GM18507 (cell line): ENCODE results near the gene RHBDD1.
A peak's percentile ranks its signal among the peaks of the same experiment; 100 is the strongest.

Experiments used
- DNase-seq: peaks from one replicate; pipeline ENCODE4 v3.0.0; 2011; ENCODE audit warnings: low read depth; ENCODE audit not compliant: insufficient read length; ENCODE audit errors: extremely low spot score
- FAIRE-seq: peaks from 2 replicates; lab custom pipeline; 2011; peaks lifted over from hg19 to GRCh38; lab: Jason Lieb, UNC

RHBDD1 gene, protein sequence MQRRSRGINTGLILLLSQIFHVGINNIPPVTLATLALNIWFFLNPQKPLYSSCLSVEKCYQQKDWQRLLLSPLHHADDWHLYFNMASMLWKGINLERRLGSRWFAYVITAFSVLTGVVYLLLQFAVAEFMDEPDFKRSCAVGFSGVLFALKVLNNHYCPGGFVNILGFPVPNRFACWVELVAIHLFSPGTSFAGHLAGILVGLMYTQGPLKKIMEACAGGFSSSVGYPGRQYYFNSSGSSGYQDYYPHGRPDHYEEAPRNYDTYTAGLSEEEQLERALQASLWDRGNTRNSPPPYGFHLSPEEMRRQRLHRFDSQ

DNA sequence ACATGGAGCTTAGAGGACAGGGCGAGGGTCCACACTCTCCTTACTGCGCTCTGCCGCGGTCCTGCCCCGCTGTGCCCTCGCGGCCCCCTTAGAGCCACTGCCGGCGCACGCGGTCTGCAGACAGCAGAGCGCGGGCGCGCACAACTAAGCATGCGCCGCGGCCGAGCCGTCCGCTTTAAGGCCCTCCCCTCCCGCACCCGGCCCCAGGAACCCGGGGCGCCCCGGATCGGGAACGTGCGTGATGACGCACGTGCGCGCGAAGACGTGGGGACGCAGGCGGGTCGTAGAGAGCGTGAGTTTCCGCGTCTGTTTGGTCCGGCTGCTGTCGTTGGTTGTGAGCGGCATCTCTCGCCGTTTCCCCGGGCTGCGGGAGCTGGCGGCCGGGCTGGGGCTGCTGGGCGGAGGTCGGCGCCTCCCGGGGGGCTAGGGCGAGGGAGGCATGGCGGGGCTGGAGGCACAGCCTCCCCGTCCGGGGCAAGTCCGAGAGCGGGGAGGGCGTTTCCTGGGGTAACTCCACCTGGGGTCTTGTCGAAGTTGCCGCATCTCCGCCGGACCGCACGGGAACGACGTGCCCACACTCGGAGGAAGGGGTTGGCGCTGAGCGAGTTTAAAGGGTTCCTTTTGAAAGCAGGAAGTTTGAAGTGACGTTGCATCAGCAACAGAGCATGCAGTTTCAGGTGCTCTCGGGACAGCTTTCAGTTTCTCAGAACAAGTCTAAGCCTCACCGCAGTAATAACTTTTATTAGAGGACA lies at the start of gene RHBDD1:
Gene RHBDD1 (plus strand): TSS at position 259 of the 752 bp plus-strand sequence. CDS start 28,640 bp downstream, outside the sequence.
- FAIRE-seq, result peak; percentile 99
- peak; percentile 75 for DNase-seq

DNA sequence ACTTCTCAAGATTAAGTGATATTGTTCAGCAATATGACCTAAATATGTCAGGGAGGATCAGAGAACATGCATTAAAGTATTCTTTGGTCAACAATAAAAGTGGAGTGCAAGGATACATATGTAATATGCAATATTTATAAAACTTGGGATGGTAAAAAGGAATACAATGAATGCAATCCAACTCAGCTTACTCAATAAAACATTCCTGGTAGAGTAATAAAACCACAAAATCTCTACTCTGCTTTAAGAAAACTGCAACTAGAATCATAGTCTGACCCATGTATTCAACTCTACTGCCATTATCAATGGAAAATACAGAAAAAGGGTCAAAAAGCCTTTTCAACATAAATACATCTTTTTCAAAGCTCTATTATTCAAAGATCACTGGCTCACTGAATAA lies 47.8 kb upstream of the RHBDD1 start:
- FAIRE-seq (no peak), DNase-seq (no peak)

DNA sequence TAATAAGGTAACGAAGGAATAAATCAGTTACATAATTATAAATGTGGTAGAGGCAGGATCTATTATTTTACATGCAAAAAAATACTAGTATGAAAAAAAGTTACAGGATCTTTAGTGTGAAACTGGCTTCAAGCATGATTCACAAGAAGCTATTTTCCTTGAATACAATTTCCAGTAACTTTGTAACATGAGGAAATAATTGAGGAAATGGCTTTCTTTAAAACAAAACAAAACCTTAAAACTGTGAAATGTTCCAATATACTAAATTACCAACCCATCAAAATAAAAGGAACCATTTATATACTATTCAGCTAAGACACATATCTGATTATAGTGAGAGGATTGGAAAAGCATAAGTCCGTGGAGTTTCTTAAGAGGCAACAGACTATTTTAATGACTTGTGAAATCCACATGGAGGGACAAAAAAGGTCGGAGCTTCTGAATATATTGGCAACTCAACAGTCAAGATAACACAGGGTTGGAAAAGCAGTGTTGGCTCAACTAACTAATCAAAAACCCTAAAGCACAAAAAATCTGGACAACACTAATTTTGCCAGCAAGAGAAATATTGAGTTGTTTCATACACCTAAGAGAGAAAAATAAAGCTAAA lies 46.9 kb upstream of the RHBDD1 start:
- no peak for FAIRE-seq

DNA sequence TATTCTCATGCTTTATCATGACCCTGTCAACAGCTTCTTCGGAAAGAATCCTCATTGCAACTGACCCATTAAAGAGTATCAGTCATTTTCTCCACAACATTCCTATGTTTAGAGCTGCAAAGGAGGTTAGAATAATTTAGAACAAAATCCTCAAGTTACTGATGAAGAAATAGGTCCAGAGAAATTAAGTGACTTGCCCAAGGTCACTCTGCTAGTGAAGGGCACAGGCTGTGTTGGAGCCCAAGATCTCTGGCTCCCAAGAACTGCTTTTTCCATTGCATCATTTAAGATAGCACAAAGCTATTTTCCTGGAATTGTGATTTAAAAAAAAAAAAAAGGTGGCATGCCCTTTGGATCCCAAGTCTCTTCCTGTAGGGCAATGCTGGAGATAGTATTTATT lies 45.8 kb upstream of the RHBDD1 start:
- FAIRE-seq, result no peak
- DNase-seq, result no peak

More for the DNA sequence above, 46.9 kb upstream of the RHBDD1 start:
- DNase-seq, result no peak

DNA sequence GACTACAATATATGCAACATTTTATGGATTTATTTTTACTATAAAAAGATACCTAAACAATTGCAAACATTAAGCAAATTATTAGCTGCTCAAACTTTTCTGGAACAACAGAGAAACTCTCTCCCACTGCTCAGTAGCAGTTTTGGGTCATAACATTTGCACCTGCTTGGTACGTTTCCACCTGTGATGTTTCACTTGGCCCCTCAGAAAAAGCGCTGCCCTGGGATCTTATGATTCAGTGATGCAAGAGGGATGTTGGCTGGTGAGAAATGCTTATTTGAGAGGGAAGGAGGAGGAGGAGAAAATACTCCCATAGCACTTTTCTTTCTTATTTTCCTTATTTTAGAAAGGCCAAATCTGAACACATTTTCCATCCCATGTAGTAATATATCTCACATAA lies 45.4 kb upstream of the RHBDD1 start:
- no peak for DNase-seq
- FAIRE-seq, result no peak

DNA sequence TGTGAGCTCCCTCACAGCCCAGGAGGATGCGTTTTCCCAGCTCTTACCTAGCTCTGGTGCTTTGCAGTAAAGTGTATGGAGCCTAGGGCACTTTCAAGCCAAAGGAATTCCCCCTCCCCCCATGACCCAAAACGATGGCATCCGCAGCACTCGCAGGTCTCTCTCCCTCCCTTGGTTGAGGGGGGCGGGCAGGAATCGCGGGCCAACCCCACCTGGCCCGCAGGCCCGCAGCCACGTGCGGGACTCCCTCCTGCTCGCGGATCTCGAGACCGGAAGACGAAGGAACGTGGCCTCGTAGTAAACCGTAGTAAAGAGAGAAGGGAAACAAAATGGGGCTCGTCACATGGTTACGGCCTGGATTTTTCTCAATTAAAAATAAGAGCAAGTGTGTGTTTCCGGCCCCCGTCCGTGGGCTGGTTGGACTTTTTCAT lies 44.8 kb upstream of the RHBDD1 start:
- FAIRE-seq (no peak), DNase-seq (no peak)

DNA sequence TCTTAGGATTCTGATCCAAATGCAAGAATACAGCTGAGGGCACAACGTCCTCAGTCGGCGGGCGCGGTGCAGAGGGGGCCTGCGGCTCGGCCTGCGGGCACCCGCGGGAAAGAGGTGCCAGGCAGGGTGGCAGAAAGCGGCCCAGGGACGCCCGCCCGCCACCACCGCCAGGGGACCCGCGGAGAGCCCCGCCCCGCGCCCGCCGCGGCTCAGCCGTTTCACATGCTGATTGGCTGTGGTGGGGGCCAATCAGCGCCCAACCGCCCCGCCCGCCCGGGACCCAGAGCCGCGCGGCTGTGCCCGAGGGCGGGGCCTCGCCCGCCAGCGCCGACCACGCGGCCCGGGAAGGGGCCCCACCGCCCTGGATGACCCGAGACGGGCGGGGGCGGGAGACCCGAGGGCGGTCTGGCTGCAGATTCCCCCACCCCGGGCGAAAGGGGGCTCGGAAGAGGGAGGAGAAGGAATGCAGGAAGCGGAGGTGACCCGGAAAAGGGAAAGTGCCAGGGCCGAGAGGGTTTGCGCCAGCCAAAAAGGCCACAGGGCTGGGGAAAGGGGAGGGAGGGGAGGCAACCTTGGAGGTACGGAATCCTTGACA lies 44.3 kb upstream of the RHBDD1 start:
- FAIRE-seq (peak; percentile 76), DNase-seq (peak; percentile 97)

DNA sequence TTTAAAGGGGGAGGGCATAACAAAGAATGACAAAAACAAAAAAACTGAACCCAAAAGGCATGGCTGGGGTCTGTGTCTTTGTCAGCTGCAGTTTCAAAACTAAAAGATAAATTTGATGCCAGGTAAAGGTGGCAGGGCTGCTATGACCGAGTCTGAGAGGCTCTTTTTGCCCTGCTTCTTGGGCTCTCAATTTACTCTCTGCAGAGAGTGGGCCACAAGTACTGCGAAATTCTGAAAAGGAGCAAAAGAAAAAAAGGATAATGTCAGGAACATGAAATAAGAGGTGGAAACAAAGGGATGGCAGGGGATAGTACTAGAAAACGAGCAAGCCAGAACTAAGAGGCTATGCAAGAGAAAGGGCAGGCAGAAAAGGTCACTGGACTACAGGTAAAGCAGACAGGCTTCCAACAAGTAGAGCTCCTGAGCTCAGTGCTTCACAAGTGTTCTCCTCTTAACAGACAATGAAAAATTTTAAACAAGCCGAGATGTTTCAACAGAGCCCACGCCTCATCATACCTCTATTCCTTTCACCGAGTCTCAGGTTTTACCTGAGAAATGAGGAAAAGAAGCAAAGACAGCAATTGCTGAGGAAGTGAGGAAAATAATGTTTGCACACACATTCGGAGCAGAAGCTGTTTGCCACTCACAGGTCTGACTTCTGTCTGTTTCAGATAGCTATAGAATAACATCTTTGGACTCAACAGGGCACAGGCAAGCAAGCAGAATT lies 43.5 kb upstream of the RHBDD1 start:
- DNase-seq (no peak), FAIRE-seq (peak; percentile 31)

DNA sequence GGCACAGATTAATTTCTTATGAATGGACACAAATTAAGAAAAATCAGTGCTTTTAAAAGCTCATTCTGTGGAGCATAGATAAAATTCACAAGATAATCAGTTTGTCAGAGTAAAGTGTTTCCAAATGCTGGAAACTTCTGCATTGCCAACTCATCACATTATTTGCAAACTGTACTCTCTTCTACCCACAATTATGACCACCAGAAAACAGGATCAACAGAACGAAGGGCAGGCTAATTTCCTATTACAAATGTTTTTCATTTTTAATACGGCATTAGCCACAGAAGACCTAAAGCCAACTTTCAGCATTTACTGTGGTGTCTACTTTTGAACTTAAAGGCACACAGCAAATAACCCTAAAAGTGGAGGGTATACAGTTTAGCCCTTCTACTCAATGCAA lies 42.2 kb upstream of the RHBDD1 start:
- no peak for FAIRE-seq
- DNase-seq, result no peak

DNA sequence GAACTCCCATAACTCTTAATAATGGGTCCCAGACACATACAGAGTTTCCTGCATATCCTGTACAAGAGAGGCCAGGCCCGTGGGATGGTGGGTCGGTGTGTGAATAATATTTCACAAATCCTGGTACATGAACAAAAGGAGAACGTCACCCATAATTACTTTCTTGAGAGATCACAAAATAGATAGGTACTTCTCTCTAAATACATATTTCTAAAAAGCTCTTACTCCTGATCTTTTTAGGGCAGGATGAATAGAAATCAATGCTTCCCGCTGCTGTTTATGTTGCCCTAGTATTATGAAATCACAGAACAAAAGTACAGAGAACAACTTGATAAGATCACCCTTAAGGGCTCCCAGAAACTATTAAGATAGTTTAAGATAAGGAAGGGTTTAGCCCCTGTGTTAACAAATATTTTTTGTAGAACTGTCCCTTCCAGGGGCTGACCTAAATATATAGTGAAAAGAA lies 41.6 kb upstream of the RHBDD1 start:
- DNase-seq (no peak), FAIRE-seq (no peak)

DNA sequence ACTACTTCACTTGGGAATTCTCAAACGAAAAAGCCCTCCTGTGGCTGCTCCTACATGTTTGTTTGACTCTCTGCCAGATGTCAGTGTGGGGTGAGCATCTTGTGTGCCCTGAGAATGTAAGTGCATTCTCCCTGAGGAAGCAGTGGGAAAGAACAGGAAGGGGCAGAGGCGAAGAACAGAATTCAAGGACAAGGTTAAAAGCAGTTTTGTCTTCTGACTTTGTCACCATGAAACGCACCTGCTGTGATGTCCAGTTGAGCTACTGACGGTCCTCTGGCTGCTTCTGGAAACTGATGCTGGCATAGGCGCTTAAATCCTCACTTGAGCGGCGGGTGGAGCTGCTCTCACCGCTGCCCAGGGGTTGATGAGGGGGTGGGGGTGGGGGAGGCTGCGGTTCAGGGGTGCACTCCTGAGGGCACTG lies 41.1 kb upstream of the RHBDD1 start:
- no peak for DNase-seq

DNA sequence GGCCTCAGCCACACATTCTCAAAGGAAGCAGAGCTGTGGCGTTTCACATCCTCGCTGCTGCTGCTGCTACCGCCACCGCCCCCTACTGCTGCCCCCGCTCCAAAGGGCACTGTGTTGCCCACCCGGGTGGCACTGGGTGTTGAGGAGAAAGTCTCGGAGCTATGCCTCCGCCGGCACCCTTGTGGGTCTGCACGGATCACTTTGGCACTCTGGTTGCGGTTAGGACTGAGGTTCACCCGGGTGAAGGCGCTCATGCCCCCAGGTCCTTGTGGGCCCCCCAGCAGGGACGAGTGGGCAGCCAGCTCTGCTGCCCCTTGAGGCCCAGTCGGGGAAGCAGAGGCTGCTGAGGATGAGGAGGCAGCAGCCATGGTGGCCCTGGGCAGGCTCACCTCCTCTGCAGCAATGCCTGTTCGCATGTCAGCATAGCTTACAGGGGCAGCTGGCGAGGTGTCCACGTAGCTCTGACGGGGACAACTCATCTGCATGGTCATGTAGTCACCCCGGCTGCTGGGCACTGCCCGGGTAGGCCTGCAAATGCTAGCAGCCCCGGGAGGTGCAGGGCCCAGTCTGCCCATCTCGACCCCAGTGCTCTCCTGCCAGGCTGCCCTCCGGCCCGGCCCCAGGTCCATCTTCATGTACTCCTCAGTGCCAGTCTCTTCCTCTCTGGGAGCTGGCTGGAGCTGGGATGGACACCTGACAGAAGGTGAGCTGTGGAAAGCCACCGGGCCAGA lies 40.4 kb upstream of the RHBDD1 start:
- FAIRE-seq (no peak), DNase-seq (no peak)

More for the DNA sequence above, 41.1 kb upstream of the RHBDD1 start:
- FAIRE-seq, result no peak

DNA sequence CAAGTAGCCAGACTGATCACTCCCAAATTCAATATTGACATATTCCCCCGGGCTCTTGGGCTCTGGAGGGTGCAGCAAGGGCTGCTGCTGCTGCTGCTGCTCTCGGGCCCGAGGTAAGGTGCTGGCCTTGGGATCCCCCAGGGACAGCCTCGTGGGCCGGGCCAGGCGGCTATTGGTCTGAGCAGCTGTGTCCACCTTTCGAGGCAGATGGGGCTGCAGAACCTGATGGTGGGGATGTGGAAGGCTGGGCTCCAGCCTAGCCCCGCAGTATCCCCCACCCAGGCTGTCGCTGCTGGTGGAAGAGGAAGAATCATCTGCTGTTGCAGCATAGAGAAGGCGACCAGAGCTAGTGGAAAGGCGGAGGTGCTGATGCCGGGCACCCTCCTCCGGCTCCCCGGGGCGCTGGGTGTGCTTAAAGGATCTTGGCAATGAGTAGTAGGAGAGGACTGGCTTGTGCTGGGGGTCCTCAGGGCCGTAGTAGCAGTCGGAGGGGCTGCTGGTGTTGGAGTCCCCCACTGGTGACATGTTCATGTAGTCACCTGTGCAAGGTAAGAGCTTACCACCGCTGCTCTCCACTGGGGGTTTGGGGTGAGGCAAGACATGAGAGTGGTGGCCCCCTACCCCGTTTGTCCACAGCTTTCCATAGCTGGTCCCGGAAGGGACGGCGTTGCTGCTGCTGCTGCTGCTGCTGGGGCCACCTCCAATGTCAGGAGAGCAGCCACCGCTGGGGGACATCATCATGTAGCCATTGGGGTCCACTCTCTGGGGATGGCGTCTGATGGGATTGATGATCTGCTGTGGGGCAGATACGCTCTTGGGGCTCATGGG lies 39.6 kb upstream of the RHBDD1 start:
- FAIRE-seq (no peak), DNase-seq (no peak)

DNA sequence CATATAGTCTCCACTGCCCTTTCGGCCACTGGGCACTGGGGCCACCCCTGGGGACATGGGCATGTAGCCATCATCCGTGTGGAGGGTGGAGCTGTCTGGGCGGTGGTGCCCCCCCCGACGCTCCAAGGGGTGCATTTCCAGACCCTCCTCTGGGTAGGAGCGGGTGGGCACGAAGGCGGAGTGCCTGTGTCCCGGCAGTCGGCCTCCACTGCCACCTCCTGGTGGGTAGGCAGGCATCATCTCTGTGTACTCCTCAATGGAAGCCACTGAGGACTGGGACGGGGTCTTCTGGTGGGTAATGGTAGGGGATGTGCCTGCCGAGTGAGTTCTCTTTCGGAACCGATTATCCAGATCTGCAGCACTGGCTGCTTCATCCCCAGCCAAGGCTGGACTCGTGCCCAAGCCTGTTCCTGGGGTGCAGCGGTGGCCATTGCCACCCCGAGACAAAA lies 39.0 kb upstream of the RHBDD1 start:
- FAIRE-seq, result no peak

DNA sequence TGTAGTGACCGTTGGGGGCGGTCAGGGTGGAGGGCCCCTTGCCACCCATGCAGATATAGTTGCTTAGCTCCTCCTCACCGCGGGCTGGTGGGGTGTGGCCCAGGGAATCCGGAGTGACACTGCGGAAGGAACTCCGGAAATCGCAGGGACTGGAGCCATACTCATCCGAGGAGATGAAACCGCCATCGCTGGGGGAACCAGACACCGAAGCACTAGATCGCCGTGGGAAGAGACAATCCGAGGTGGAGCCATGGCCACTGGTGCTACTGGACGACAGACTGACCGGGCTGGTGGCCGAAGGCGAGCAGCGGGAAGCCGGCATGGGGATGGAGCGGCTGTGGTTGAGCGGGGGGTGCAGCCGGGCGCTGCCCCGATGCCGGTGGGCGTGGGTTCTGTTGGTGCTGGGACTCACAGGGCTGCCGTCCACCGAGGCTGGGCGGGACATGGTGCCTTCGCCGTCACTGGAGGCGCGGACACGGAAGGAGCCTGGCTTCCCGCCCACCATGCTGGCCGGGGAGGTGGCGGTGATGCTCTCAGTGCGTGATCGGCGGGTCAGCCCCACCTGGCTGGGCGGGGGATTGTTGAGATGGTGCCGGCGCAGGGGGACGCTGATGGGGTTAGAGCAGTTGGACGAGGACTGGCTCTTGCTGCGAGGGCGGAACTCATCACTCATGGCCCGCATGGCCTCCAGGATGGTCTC lies 38.4 kb upstream of the RHBDD1 start:
- no peak for DNase-seq
- FAIRE-seq, result no peak

More for the DNA sequence above, 39.0 kb upstream of the RHBDD1 start:
- DNase-seq, result no peak

DNA sequence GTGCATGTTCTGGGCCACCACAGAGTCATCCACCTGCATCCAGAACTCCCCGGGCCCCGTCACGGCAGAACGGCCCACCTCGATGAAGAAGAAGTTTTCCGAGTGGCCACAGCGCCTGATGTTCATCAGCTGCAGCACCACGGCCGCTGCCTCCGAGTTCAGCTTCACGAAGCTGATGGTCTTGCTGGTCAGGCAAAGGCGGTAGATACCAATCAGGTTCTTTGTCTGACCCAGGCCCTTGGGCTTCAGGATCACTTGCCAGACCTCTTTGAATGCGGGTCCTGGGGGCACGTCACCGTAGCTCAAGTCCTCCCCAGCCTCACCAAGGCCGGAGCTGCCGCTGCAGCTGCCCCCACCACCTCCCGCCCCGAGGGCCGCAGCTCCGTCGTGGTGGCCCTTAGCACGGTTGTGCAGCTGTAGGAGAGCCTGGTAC lies 37.8 kb upstream of the RHBDD1 start:
- FAIRE-seq, result no peak

More for the DNA sequence above, 37.8 kb upstream of the RHBDD1 start:
- no peak for DNase-seq
